Transverse colon (tissue), 4 donors: ENCODE results near the gene ZNF865.

Experiments used
- CTCF ChIP-seq, 5 experiments: fragments of 200-600 bp in 3 of 5; fragments of 450-650 bp in 2 of 5; sonication (generic) in 3 of 5; IDR thresholded peaks; 1 replicate in 2 of 5; 2 replicates in 3 of 5; pipeline ENCODE4 v1.5.1; 2016 to 2017; ENCODE audit warnings: antibody characterized with exemption in 5 of 5, inconsistent platforms in 3 of 5, mild to moderate bottlenecking in 2 of 5, moderate library complexity in 1 of 5
- EP300 ChIP-seq: sonication (generic); formaldehyde crosslinking; IDR thresholded peaks from one replicate; pipeline ENCODE4 v1.6.1; 2017; ENCODE audit warnings: antibody characterized with exemption, low read depth
- POLR2AphosphoS5 ChIP-seq, 3 donors: sonication (generic); formaldehyde crosslinking; IDR thresholded peaks; one replicate each; pipeline ENCODE4 v1.6.1; 2016; ENCODE audit warnings: antibody characterized with exemption in 3 of 3

- no peak for TF ChIP-seq CTCF (IDR thresholded peaks at IDR 0.05)
- no peak for TF ChIP-seq POLR2AphosphoS5 (IDR thresholded peaks at IDR 0.05)
- no peak for TF ChIP-seq EP300
Measured at GRCh38 chr19:55578031-55578760, 27.3 kb upstream of the ZNF865 start.
